ENCODE results near the gene NR4A1. TPM values are rescaled to one million over a fixed set of nuclear protein-coding genes. Genes with fewer than 3 reads are reported as not detected.
A peak's percentile ranks its signal among the peaks of the same experiment; 100 is the strongest.

The NR4A1 gene
- total and polyA plus RNA-seq, 7 donors: 17.5 to 92.8 (median 50.2) TPM

DNA sequence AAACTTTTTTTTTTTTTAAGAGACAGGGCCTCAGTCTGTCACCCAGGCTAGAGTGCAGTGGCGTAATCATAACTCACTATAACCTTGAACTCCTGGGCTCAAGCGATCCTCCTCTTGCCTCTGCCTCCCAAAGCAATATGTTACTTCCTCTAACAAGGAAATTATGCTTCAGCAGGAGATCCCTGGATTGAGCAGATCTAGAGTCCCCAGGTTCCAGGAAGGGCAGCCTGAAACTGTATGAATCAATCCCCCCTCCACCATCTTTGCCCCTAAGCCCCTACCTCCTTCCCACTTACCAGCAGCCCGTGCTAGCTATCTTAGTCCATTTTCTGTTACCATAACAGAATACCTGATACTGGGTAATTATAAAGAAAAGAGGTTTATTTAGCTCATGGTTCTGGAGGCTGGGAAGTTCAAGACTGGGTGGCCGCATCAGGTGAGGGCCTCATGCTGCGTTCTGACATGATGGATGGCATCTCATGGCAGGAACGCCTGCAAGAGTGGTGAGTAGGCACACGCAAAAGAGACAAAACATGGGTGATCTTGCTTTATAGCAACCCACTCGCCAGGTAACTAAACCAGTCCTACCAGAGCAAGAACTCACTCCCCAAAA, 39.5 kb upstream of the NR4A1 start:
- Histone ChIP-seq H3K9me3 (no peaks in the 10 kb centered on the region), H3K27me3 (ENCODE audit: insufficient read depth in 3 of 3, low read length in 2 of 3) (peaks cover 0 to 10% (median 9%) of the 10 kb centered on the region in 3 donors), H3K36me3 (ENCODE audit: insufficient read depth in 1 of 2, low read depth in 1 of 2) (peaks cover 0 to 28% of the 10 kb centered on the region in 2 donors), H3K4me1 (peaks cover 4% of the 10 kb centered on the region), H3K27ac (no peak overlapping the region), H3K4me3 (no peak overlapping the region)
- intact Hi-C loops (cut with DNase I): no loop called here
- TF ChIP-seq, protein P1, sequence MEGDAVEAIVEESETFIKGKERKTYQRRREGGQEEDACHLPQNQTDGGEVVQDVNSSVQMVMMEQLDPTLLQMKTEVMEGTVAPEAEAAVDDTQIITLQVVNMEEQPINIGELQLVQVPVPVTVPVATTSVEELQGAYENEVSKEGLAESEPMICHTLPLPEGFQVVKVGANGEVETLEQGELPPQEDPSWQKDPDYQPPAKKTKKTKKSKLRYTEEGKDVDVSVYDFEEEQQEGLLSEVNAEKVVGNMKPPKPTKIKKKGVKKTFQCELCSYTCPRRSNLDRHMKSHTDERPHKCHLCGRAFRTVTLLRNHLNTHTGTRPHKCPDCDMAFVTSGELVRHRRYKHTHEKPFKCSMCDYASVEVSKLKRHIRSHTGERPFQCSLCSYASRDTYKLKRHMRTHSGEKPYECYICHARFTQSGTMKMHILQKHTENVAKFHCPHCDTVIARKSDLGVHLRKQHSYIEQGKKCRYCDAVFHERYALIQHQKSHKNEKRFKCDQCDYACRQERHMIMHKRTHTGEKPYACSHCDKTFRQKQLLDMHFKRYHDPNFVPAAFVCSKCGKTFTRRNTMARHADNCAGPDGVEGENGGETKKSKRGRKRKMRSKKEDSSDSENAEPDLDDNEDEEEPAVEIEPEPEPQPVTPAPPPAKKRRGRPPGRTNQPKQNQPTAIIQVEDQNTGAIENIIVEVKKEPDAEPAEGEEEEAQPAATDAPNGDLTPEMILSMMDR (IDR thresholded peaks at IDR 0.05): no peak
- DNase-seq (peak in 1 of 2 donors; percentile 11), ATAC-seq (no peak)
- WGBS, 3 donors: 93 to 97% (median 97%) methylated on average over 8 of the region's 8 CpGs

DNA sequence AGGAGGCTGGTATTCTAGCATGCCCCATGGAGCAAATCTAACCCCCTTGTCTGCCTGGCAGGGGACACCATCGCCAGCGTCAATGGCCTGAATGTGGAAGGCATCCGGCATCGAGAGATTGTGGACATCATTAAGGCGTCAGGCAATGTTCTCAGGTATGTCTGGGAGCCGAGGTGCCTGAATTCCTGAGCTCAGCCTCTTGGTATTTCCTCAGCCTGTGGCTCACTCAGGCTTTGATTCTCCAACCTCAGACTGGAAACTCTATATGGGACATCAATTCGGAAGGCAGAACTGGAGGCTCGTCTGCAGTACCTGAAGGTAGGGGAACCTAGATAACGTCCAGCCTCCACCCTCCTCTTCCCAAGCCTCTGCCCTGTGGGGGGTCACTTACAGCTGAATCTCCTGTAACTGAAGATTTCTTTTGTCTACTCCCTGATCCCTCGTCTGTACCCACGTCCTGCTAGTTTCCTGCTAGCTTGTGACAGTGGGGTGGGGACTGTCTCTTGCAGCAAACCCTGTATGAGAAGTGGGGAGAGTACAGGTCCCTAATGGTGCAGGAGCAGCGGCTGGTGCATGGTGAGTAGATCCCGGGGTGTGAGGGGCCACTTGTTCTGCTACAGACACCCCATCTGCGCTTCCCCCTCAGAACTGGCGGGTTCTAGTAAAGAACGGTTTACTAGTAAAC, 37.5 kb upstream of the NR4A1 start:
- Histone ChIP-seq H3K27me3 (ENCODE audit: insufficient read depth in 3 of 3, low read length in 2 of 3) (peaks cover 0 to 1% (median 0%) of the 10 kb centered on the region in 3 donors), H3K4me1 (no peaks in the 10 kb centered on the region), H3K4me3 (no peak overlapping the region), H3K9me3 (no peaks in the 10 kb centered on the region), H3K27ac (no peak overlapping the region), H3K36me3 (ENCODE audit: insufficient read depth in 1 of 2, low read depth in 1 of 2) (peaks cover 0 to 28% of the 10 kb centered on the region in 2 donors)
- TF ChIP-seq, protein P1 (IDR thresholded peaks at IDR 0.05): no peak
- peak in 1 of 2 donors; percentile 13 for DNase-seq
- WGBS, 3 donors: 91 to 95% (median 93%) methylated on average over 16 of the region's 16 CpGs
- no peak for ATAC-seq
- intact Hi-C loops (cut with DNase I): no loop called here

DNA sequence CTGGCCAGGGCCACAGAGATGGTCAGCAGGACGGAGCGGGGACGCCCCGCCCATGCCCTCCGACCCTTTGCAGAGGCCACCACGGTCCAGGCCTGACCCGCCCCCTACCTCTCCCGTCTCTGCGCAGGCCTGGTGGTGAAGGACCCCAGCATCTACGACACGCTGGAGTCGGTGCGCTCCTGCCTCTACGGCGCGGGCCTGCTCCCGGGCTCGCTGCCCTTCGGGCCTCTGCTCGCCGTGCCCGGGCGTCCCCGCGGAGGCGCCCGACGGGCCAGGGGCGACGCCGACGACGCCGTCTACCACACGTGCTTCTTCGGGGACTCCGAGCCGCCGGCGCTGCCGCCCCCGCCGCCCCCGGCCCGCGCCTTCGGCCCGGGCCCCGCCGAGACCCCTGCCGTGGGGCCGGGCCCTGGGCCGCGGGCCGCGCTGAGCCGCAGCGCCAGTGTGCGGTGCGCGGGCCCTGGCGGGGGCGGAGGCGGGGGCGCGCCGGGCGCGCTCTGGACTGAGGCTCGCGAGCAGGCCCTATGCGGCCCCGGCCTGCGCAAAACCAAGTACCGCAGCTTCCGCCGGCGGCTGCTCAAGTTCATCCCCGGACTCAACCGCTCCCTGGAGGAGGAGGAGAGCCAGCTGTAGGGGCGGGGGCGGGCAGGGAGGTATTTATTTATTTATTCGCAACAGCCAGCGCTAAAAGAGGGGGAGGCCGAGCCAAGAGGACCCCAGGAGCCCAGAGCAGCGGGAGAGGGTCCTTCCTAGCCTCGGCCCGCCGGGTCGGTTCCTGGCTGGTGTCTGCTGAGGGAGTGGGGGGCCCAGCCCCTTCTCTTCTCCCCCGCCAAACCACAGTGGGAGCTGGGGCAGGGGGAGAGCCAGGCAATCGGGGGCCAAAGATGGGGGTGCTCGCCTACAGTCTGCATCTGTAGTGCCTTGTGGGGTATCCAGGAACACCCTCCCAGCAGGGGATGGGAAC, 36.4 kb upstream of the NR4A1 start:
- Histone ChIP-seq H3K4me1 (no peaks in the 10 kb centered on the region), H3K36me3 (ENCODE audit: insufficient read depth in 1 of 2, low read depth in 1 of 2) (peaks cover 0 to 28% of the 10 kb centered on the region in 2 donors), H3K4me3 (no peak overlapping the region), H3K27me3 (ENCODE audit: insufficient read depth in 3 of 3, low read length in 2 of 3) (peaks cover 0 to 1% (median 0%) of the 10 kb centered on the region in 3 donors), H3K9me3 (no peaks in the 10 kb centered on the region), H3K27ac (no peak overlapping the region)
- DNase-seq (peak in 1 of 2 donors; percentile 58), ATAC-seq (no peak)
- TF ChIP-seq, protein P1 (IDR thresholded peaks at IDR 0.05): no peak
- intact Hi-C loops (cut with DNase I): no loop called here
- WGBS, 3 donors: 73 to 77% (median 76%) methylated on average over 58 to 93 of the region's 93 CpGs

DNA sequence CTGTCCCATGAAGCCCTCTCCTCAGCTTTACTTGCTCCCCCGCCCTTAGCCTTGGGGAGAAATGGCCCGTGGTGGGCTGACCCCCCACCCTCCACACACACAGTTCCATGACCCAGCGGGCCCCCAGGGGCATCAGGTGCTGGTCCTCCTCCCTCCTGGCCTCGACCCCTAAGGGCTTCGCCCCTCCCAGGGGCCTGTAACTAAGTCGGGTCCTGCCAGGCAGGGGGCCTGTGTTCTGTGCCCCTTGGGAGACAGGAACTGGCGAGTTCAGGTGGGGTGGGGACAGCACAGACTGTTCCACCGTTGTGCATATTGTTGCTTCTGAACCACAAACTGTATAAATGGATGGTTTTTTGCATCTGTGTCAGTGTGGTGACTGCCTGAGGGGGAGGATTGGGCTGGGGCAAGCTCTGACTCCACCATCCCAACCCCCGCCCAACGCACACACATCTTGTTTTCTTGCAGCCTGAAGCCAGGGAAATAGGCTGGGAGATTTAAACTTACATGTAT, 35.7 kb upstream of the NR4A1 start:
- no peak overlapping the region for H3K27ac ChIP-seq
- no peaks in the 10 kb centered on the region for H3K4me1 ChIP-seq
- H3K27me3 ChIP-seq (ENCODE audit: insufficient read depth in 3 of 3, low read length in 2 of 3): peaks cover 0 to 1% (median 0%) of the 10 kb centered on the region in 3 donors
- H3K36me3 ChIP-seq (ENCODE audit: insufficient read depth in 1 of 2, low read depth in 1 of 2): peaks cover 0 to 28% of the 10 kb centered on the region in 2 donors
- 73 to 85% (median 81%) methylated on average over 10 of the region's 10 CpGs for WGBS, 3 donors
- intact Hi-C loops (cut with DNase I): no loop called here
- ATAC-seq: no peak
- H3K4me3 ChIP-seq: no peak overlapping the region
- no peaks in the 10 kb centered on the region for H3K9me3 ChIP-seq
- TF ChIP-seq, protein P1 (IDR thresholded peaks at IDR 0.05): no peak
- DNase-seq: peak in 1 of 2 donors; percentile 48

Measured in psoas muscle (tissue), 8 donors.